Neural progenitor cell (in vitro differentiated cells): ENCODE measurements around the gene RTP5. TPM values are rescaled to one million over a fixed set of nuclear protein-coding genes. Genes with fewer than 3 reads are reported as not detected.

Source experiments
- DNase-seq: peaks from one replicate; pipeline ENCODE4 v3.0.0-alpha.2; 2016; ENCODE audit warnings: low spot score
- H2AFZ ChIP-seq: fragments of 200-600 bp; sonication (generic); replicated peaks from 2 replicates; pipeline ENCODE4 v1.6.1; 2016; ENCODE audit warnings: antibody characterized with exemption
- H3F3A ChIP-seq: fragments of 200-600 bp; sonication (generic); 2 replicates; pipeline ENCODE4 v1.6.1; 2016; ENCODE audit warnings: antibody characterized with exemption, low read depth
- H3K27ac ChIP-seq: fragments of 200-600 bp; sonication (generic); 2 replicates; pipeline ENCODE4 v1.5.1; 2016; ENCODE audit warnings: mild to moderate bottlenecking
- H3K27me3 ChIP-seq: fragments of 200-600 bp; sonication (generic); 2 replicates; pipeline ENCODE4 v1.6.1; 2016; ENCODE audit warnings: mild to moderate bottlenecking, moderate library complexity
- H3K36me3 ChIP-seq: fragments of 200-600 bp; sonication (generic); 2 replicates; pipeline ENCODE4 v1.5.1; 2016
- H3K4me1 ChIP-seq: fragments of 200-600 bp; sonication (generic); 2 replicates; pipeline ENCODE4 v1.6.1; 2016; ENCODE audit warnings: mixed run types
- H3K4me2 ChIP-seq: fragments of 200-600 bp; sonication (generic); 2 replicates; pipeline ENCODE4 v1.6.1; 2016
- H3K4me3 ChIP-seq: fragments of 200-600 bp; sonication (generic); 2 replicates; pipeline ENCODE4 v1.5.1; 2016
- H3K79me2 ChIP-seq: fragments of 200-600 bp; sonication (generic); 2 replicates; pipeline ENCODE4 v1.6.1; 2016; ENCODE audit warnings: low read depth
- H3K9ac ChIP-seq: fragments of 200-600 bp; sonication (generic); 2 replicates; pipeline ENCODE4 v1.6.1; 2016
- H3K9me3 ChIP-seq: fragments of 200-600 bp; sonication (generic); 2 replicates; pipeline ENCODE4 v1.5.1; 2016; ENCODE audit warnings: low read depth
- H4K20me1 ChIP-seq: fragments of 200-600 bp; sonication (generic); 2 replicates; pipeline ENCODE4 v1.6.1; 2016; ENCODE audit warnings: low read depth
- H3K27ac Mint-ChIP-seq: 3 replicates; pipeline ENCODE4 v1.8.0; 2021; ENCODE audit warnings: mixed read lengths
- H3K27me3 Mint-ChIP-seq: 2 replicates; pipeline ENCODE4 v1.8.0; 2022; ENCODE audit warnings: low read depth, mild to moderate bottlenecking, inconsistent platforms, moderate library complexity, mixed read lengths; ENCODE audit not compliant: insufficient read depth
- H3K36me3 Mint-ChIP-seq: 3 replicates; pipeline ENCODE4 v1.8.0; 2021; ENCODE audit warnings: mixed read lengths
- H3K4me1 Mint-ChIP-seq: 3 replicates; pipeline ENCODE4 v1.8.0; 2021; ENCODE audit warnings: mixed read lengths
- H3K4me3 Mint-ChIP-seq: 3 replicates; pipeline ENCODE4 v1.8.0; 2021; ENCODE audit warnings: mild to moderate bottlenecking, moderate library complexity, mixed read lengths
- H3K9me3 Mint-ChIP-seq: 3 replicates; pipeline ENCODE4 v1.8.0; 2020; ENCODE audit warnings: mixed read lengths
- EZH2 ChIP-seq: fragments of 200-600 bp; sonication (generic); IDR thresholded peaks from 2 replicates; pipeline ENCODE4 v1.6.1; 2017; ENCODE audit warnings: antibody characterized with exemption, mild to moderate bottlenecking, moderate library complexity
- EZH2phosphoT487 ChIP-seq: fragments of 200-600 bp; sonication (generic); IDR thresholded peaks from 2 replicates; pipeline ENCODE4 v1.6.1; 2017; ENCODE audit warnings: antibody characterized with exemption
- total RNA-seq: library from RNA; depleted of rRNA; stranded (reverse); fragments of >200 nt; gene quantifications from 2 replicates; pipeline ENCODE4 v1.2.3, GENCODE V29; 2015; ENCODE audit warnings: low replicate concordance
- TF ChIP-seq, protein P1 (sequence below): fragments of 200-600 bp; sonication (generic); IDR thresholded peaks from 2 replicates; pipeline ENCODE4 v1.5.1; 2017; ENCODE audit warnings: antibody characterized with exemption, mild to moderate bottlenecking

Gene RTP5
- total RNA-seq, 1 donor from 2014 or later: not detected

GRCh38 chr2:241866790-241867645, 2.5 kb upstream of the RTP5 start:
- Histone ChIP-seq H3K36me3 (no peaks in the 10 kb centered on the region), H3K27me3 (no peaks in the 10 kb centered on the region), H3K4me2 (no peak overlapping the region), H3K27ac (no peak overlapping the region), H3K79me2 (no peaks in the 10 kb centered on the region), H3K4me3 (no peak overlapping the region), H4K20me1 (peaks cover 12% of the 10 kb centered on the region), H3K9me3 (no peaks in the 10 kb centered on the region), H3K9ac (no peak overlapping the region), H2AFZ (no peak overlapping the region), H3F3A (peaks cover 29% of the 10 kb centered on the region), H3K4me1 (no peaks in the 10 kb centered on the region)
- Mint-ChIP-seq H3K4me3 (no peak overlapping the region), H3K36me3 (no peaks in the 10 kb centered on the region), H3K9me3 (peaks cover 7% of the 10 kb centered on the region), H3K27ac (no peak overlapping the region), H3K4me1 (peaks cover 35% of the 10 kb centered on the region), H3K27me3 (peaks cover 20% of the 10 kb centered on the region)
- no peak for DNase-seq
- TF ChIP-seq EZH2 (no peak), EZH2phosphoT487 (no peak)
- TF ChIP-seq, protein P1, sequence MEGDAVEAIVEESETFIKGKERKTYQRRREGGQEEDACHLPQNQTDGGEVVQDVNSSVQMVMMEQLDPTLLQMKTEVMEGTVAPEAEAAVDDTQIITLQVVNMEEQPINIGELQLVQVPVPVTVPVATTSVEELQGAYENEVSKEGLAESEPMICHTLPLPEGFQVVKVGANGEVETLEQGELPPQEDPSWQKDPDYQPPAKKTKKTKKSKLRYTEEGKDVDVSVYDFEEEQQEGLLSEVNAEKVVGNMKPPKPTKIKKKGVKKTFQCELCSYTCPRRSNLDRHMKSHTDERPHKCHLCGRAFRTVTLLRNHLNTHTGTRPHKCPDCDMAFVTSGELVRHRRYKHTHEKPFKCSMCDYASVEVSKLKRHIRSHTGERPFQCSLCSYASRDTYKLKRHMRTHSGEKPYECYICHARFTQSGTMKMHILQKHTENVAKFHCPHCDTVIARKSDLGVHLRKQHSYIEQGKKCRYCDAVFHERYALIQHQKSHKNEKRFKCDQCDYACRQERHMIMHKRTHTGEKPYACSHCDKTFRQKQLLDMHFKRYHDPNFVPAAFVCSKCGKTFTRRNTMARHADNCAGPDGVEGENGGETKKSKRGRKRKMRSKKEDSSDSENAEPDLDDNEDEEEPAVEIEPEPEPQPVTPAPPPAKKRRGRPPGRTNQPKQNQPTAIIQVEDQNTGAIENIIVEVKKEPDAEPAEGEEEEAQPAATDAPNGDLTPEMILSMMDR: no peak

- peaks cover 35% of the 10 kb centered on the region for H3K4me1 Mint-ChIP-seq
- Histone ChIP-seq H3K4me1 (no peaks in the 10 kb centered on the region), H3K27ac (no peak overlapping the region), H3K9me3 (no peaks in the 10 kb centered on the region), H3K79me2 (no peaks in the 10 kb centered on the region), H3K4me3 (no peak overlapping the region), H3K9ac (no peak overlapping the region), H4K20me1 (peaks cover 12% of the 10 kb centered on the region), H3K36me3 (no peaks in the 10 kb centered on the region), H3K27me3 (no peaks in the 10 kb centered on the region), H2AFZ (no peak overlapping the region), H3F3A (peaks cover 29% of the 10 kb centered on the region), H3K4me2 (no peak overlapping the region)
- DNase-seq: no peak
- H3K9me3 Mint-ChIP-seq: peaks cover 7% of the 10 kb centered on the region
- TF ChIP-seq, protein P1: no peak
- TF ChIP-seq EZH2 (no peak), EZH2phosphoT487 (no peak)
- no peaks in the 10 kb centered on the region for H3K36me3 Mint-ChIP-seq
- H3K4me3 Mint-ChIP-seq: no peak overlapping the region
- H3K27me3 Mint-ChIP-seq: peaks cover 20% of the 10 kb centered on the region
- H3K27ac Mint-ChIP-seq: no peak overlapping the region
Observed at GRCh38 chr2:241867776-241868420, 1.6 kb upstream of the RTP5 start.

DNA sequence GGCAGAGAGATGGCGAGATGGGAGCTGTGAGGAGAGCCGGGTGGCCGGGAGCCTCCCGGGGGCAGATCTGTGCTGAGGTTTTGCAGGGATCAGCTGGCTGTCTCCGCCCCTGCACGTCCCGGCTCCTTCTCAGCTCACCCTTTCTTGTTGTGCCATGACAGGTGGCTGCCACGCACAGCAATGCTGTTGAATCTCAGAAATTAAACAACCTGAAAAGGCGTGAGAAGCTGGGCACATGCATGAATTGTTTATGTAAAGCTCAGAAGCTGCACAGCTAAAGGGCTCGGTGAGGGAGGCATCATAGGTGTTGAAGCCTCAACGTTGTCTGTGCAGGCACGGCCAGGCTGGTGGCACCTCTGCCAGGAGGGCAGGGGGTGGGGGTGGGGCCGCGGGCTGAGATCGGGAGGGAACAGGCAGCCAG, 858 bp upstream of the RTP5 start:
- H3K9me3 ChIP-seq: no peaks in the 10 kb centered on the region
- no peak overlapping the region for H3K4me2 ChIP-seq
- H3K36me3 ChIP-seq: no peaks in the 10 kb centered on the region
- H3K27me3 ChIP-seq: no peaks in the 10 kb centered on the region
- no peaks in the 10 kb centered on the region for H3K4me1 ChIP-seq
- no peak overlapping the region for H3K27ac ChIP-seq
- H3K9ac ChIP-seq: no peak overlapping the region
- H3F3A ChIP-seq: peaks cover 29% of the 10 kb centered on the region
- H4K20me1 ChIP-seq: peaks cover 12% of the 10 kb centered on the region
- no peak overlapping the region for H3K4me3 ChIP-seq
- H2AFZ ChIP-seq: no peak overlapping the region
- Mint-ChIP-seq H3K4me1 (peaks cover 35% of the 10 kb centered on the region), H3K27ac (no peak overlapping the region), H3K4me3 (no peak overlapping the region), H3K36me3 (no peaks in the 10 kb centered on the region), H3K27me3 (peaks cover 20% of the 10 kb centered on the region), H3K9me3 (peaks cover 7% of the 10 kb centered on the region)
- no peaks in the 10 kb centered on the region for H3K79me2 ChIP-seq
- no peak for DNase-seq
- TF ChIP-seq EZH2phosphoT487: no peak
- TF ChIP-seq, protein P1: no peak
- TF ChIP-seq EZH2: no peak
